Sigmoid colon (tissue), 7 donors: ENCODE results near the gene PRRT2. TPM values are rescaled to one million over a fixed set of nuclear protein-coding genes. Genes with fewer than 3 reads are reported as not detected.

Source experiments
- DNase-seq: peaks from one replicate; pipeline ENCODE4 v3.0.0-alpha.2; 2019
- H3K27ac ChIP-seq, 4 donors: fragments of 200-600 bp; sonication (generic); one replicate each; pipeline ENCODE4 v1.5.1; 2016 to 2019; ENCODE audit warnings: mild to moderate bottlenecking in 1 of 4
- H3K27me3 ChIP-seq, 3 donors: fragments of 200-600 bp; sonication (generic); one replicate each; pipeline ENCODE4 v1.5.1; 2019; ENCODE audit warnings: mild to moderate bottlenecking in 1 of 3
- H3K36me3 ChIP-seq, 4 donors: fragments of 200-600 bp; sonication (generic); one replicate each; pipeline ENCODE4 v1.5.1; 2016 to 2019
- H3K4me1 ChIP-seq, 4 donors: fragments of 200-600 bp; sonication (generic); one replicate each; pipeline ENCODE4 v1.5.1; 2017 to 2019
- H3K4me3 ChIP-seq, 4 donors: fragments of 200-600 bp; sonication (generic); one replicate each; pipeline ENCODE4 v1.5.1; 2017 to 2019; ENCODE audit warnings: mild to moderate bottlenecking in 2 of 4, moderate library complexity in 1 of 4
- H3K9me3 ChIP-seq, 4 donors: fragments of 200-600 bp in 3 of 4; sonication (generic) in 3 of 4; one replicate each; pipeline versions ENCODE4 v1.5.1 to v1.6.1; 2013 to 2019
- CTCF ChIP-seq, 4 experiments: fragments of 450-650 bp in 3 of 4; fragments of 200-600 bp in 1 of 4; IDR thresholded peaks; one replicate each; pipeline ENCODE4 v1.5.1; 2016 to 2019; ENCODE audit warnings: antibody characterized with exemption in 4 of 4, mild to moderate bottlenecking in 3 of 4, moderate library complexity in 2 of 4
- EP300 ChIP-seq, 4 donors: sonication (generic); formaldehyde crosslinking; IDR thresholded peaks; one replicate each; pipeline ENCODE4 v1.6.1; 2017; ENCODE audit warnings: antibody characterized with exemption in 4 of 4
- POLR2A ChIP-seq, 2 donors: fragments of 450-650 bp; IDR thresholded peaks; one replicate each; pipeline ENCODE4 v1.6.1; 2016; ENCODE audit warnings: antibody characterized with exemption in 2 of 2, mild to moderate bottlenecking in 2 of 2, moderate library complexity in 2 of 2
- POLR2AphosphoS5 ChIP-seq, 4 donors: sonication (generic); formaldehyde crosslinking; IDR thresholded peaks; one replicate each; pipeline ENCODE4 v1.6.1; 2017; ENCODE audit warnings: antibody characterized with exemption in 4 of 4
- WGBS, 2 donors: extraction: QIAGEN DNeasy Blood & Tissue Kit; methylation state at CpG; one replicate each; pipeline ENCODE4 v1.1.7; 2013; 5-methylcytosine and 5-hydroxymethylcytosine counted together
- intact Hi-C: fragments of 100-400 bp; cut with DNase I; formaldehyde crosslinking; loops from one replicate; pipeline ENCODE4 v1.15.1; 2023
- polyA plus RNA-seq, 3 donors: library from polyadenylated mRNA; stranded (reverse); fragments of 200-250 nt; gene quantifications; one replicate each; pipeline ENCODE4 v1.2.3, GENCODE V29; 2013
- small RNA-seq, 3 donors: library from RNA; depleted of rRNA; stranded (forward); fragments of <200 nt; gene quantifications; one replicate each; pipeline ENCODE3, GENCODE V24; 2016
- total RNA-seq, 4 donors: library from RNA; depleted of rRNA; stranded (reverse); fragments of >200 nt; gene quantifications; one replicate each; pipeline ENCODE4 v1.1.0, GENCODE V29; 2016
- donor health status: healthy with polysubstance abuse.
- donor health status: Bipolar disorder and iron deficiency.
- donor health status: healthy.

The PRRT2 gene
- total and polyA plus RNA-seq, 7 donors: 0.69 to 22.7 (median 6.5) TPM; not detected in 1

GRCh38 chr16:29863669-29863984 is 51.6 kb downstream of the PRRT2 start:
- no peak for DNase-seq
- Histone ChIP-seq H3K9me3 (no peaks in the 10 kb centered on the region), H3K36me3 (peaks cover 4 to 29% (median 24%) of the 10 kb centered on the region in 4 donors), H3K27me3 (no peaks in the 10 kb centered on the region), H3K4me3 (peak overlapping the region in 3 of 4 donors; percentile 94 to 98 (median 96)), H3K4me1 (peaks cover 0 to 23% (median 21%) of the 10 kb centered on the region in 4 donors), H3K27ac (peak overlapping the region; percentile 90 to 94 (median 92))
- intact Hi-C loops: no loop called here
- WGBS, 2 donors: 33 to 37% methylated on average over 16 of the region's 16 CpGs
- no peak for TF ChIP-seq EP300 (IDR thresholded peaks at IDR 0.05)
- no peak for TF ChIP-seq POLR2A (IDR thresholded peaks at IDR 0.05)
- no peak for TF ChIP-seq CTCF (IDR thresholded peaks at IDR 0.05)
- no peak for TF ChIP-seq POLR2AphosphoS5 (IDR thresholded peaks at IDR 0.05)

DNA sequence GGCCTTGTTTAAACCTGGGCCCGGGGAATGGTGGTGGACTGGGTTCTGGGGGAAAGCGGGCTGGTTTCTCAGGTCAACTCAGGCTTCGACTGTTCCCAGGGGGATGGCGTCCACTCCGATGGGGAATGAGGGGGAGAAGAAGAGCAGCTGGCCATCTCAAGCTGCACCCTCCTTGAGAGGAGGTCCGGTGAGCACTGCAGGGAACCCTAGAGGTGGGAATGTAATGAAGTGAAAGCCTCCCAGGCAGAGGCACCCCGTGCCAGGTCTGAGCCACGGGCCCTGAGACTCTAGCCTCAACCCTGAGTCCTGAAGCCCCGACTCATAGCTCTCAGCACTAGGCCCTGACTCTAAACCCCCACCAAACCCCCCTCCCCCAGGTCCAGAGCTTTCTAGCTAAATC is 52.2 kb downstream of the PRRT2 start:
- H3K27me3 ChIP-seq: no peaks in the 10 kb centered on the region
- H3K9me3 ChIP-seq: no peaks in the 10 kb centered on the region
- peaks cover 0 to 23% (median 20%) of the 10 kb centered on the region in 4 donors for H3K36me3 ChIP-seq
- H3K4me3 ChIP-seq: no peak overlapping the region
- no peak for DNase-seq
- TF ChIP-seq POLR2AphosphoS5 (IDR thresholded peaks at IDR 0.05): no peak
- no peak for TF ChIP-seq CTCF (IDR thresholded peaks at IDR 0.05)
- TF ChIP-seq POLR2A (IDR thresholded peaks at IDR 0.05): no peak
- no peak for TF ChIP-seq EP300 (IDR thresholded peaks at IDR 0.05)
- intact Hi-C loops: no loop called here
- peaks cover 0 to 23% (median 21%) of the 10 kb centered on the region in 4 donors for H3K4me1 ChIP-seq
- no peak overlapping the region for H3K27ac ChIP-seq
- WGBS, 2 donors: 85% methylated on average over 9 of the region's 9 CpGs

Small RNA genes lying within 50 kb of the gene (small RNA-seq; reads per million reads assigned to genes)
- gene AC009133.6 (0 reads per million in 3 donors), gene AC120114.4 (0 reads per million in 3 donors)

Other genes starting within 250 kb of the PRRT2 start
- 1 to 10 TPM in 2 of 4 donors, under 1 TPM in 2; 0.28 to 1.6 (median 0.94) TPM for gene SPN, start 148.9 kb upstream of the PRRT2 start, total RNA-seq
- 10 to 100 TPM in 1 of 3 donors, 1 to 10 TPM in 1, under 1 TPM in 1; 0.60 to 13.3 (median 6.7) TPM for gene SPN, start 148.9 kb upstream of the PRRT2 start, polyA plus RNA-seq
- 10 to 100 TPM in 2 of 4 donors, 1 to 10 TPM in 2; 4.3 to 11.1 (median 7.4) TPM for gene QPRT, start 133.0 kb upstream of the PRRT2 start, total RNA-seq
- gene QPRT, start 133.0 kb upstream of the PRRT2 start, polyA plus RNA-seq: 10 to 100 TPM; 22.2 to 40.5 (median 34.7) TPM
- gene C16orf54, start 66.2 kb upstream of the PRRT2 start, total RNA-seq: 1 to 10 TPM in 2 of 4 donors, under 1 TPM in 2; 0.82 to 2.5 (median 1.0) TPM
- 10 to 100 TPM in 1 of 3 donors, under 1 TPM in 1, not detected in 1; 0.46 to 10.1 TPM for gene C16orf54, start 66.2 kb upstream of the PRRT2 start, polyA plus RNA-seq
- 1 to 10 TPM in 1 of 4 donors, not detected in 3; 1.4 TPM for gene ZG16, start 33.9 kb upstream of the PRRT2 start, total RNA-seq
- gene ZG16, start 33.9 kb upstream of the PRRT2 start, polyA plus RNA-seq: 1,000 to 10,000 TPM in 1 of 3 donors, 100 to 1,000 TPM in 2; 237 to 1,249 (median 770) TPM
- 10 to 100 TPM; 11.5 to 16.1 (median 13.7) TPM for gene KIF22, start 21.4 kb upstream of the PRRT2 start, total RNA-seq
- 10 to 100 TPM; 28.0 to 71.5 (median 31.2) TPM for gene KIF22, start 21.4 kb upstream of the PRRT2 start, polyA plus RNA-seq
- gene MAZ, start 5.7 kb upstream of the PRRT2 start, total RNA-seq: 100 to 1,000 TPM in 1 of 4 donors, 10 to 100 TPM in 3; 59.6 to 102 (median 67.2) TPM
- gene MAZ, start 5.7 kb upstream of the PRRT2 start, polyA plus RNA-seq: 100 to 1,000 TPM; 137 to 226 (median 192) TPM
- gene PAGR1, start 4.0 kb downstream of the PRRT2 start, total RNA-seq: 10 to 100 TPM; 18.5 to 29.9 (median 25.7) TPM
- gene PAGR1, start 4.0 kb downstream of the PRRT2 start, polyA plus RNA-seq: 10 to 100 TPM; 20.4 to 36.6 (median 29.1) TPM
- 10 to 100 TPM; 62.3 to 94.5 (median 68.6) TPM for gene MVP, start 8.3 kb downstream of the PRRT2 start, total RNA-seq
- 100 to 1,000 TPM; 201 to 368 (median 265) TPM for gene MVP, start 8.3 kb downstream of the PRRT2 start, polyA plus RNA-seq
- 100 to 1,000 TPM; 107 to 120 (median 111) TPM for gene CDIPT, start 51.0 kb downstream of the PRRT2 start, total RNA-seq
- 10 to 100 TPM; 39.8 to 76.2 (median 51.1) TPM for gene CDIPT, start 51.0 kb downstream of the PRRT2 start, polyA plus RNA-seq
- gene SEZ6L2, start 87.4 kb downstream of the PRRT2 start, total RNA-seq: 1 to 10 TPM in 3 of 4 donors, under 1 TPM in 1; 0.66 to 9.1 (median 1.4) TPM
- 1 to 10 TPM in 2 of 3 donors, under 1 TPM in 1; 0.60 to 6.2 (median 1.6) TPM for gene SEZ6L2, start 87.4 kb downstream of the PRRT2 start, polyA plus RNA-seq
- 1 to 10 TPM in 2 of 4 donors, under 1 TPM in 1, not detected in 1; 0.95 to 2.2 (median 2.1) TPM for gene ASPHD1, start 88.3 kb downstream of the PRRT2 start, total RNA-seq
- 1 to 10 TPM; 2.4 to 3.4 (median 3.2) TPM for gene ASPHD1, start 88.3 kb downstream of the PRRT2 start, polyA plus RNA-seq
- gene KCTD13, start 114.0 kb downstream of the PRRT2 start, total RNA-seq: 10 to 100 TPM in 3 of 4 donors, 1 to 10 TPM in 1; 9.8 to 20.5 (median 14.1) TPM
- 10 to 100 TPM in 2 of 3 donors, 1 to 10 TPM in 1; 5.4 to 26.1 (median 18.7) TPM for gene KCTD13, start 114.0 kb downstream of the PRRT2 start, polyA plus RNA-seq
- 100 to 1,000 TPM; 103 to 136 (median 112) TPM for gene TMEM219, start 149.9 kb downstream of the PRRT2 start, total RNA-seq
- gene TMEM219, start 149.9 kb downstream of the PRRT2 start, polyA plus RNA-seq: 100 to 1,000 TPM; 178 to 314 (median 297) TPM
- 10 to 100 TPM; 26.8 to 38.5 (median 29.7) TPM for gene TAOK2, start 161.7 kb downstream of the PRRT2 start, total RNA-seq
- 10 to 100 TPM in 2 of 3 donors, 1 to 10 TPM in 1; 9.0 to 42.2 (median 12.7) TPM for gene TAOK2, start 161.7 kb downstream of the PRRT2 start, polyA plus RNA-seq
- 10 to 100 TPM; 15.8 to 22.7 (median 19.7) TPM for gene HIRIP3, start 183.4 kb downstream of the PRRT2 start, total RNA-seq
- gene HIRIP3, start 183.4 kb downstream of the PRRT2 start, polyA plus RNA-seq: 10 to 100 TPM in 1 of 3 donors, 1 to 10 TPM in 2; 9.0 to 14.4 (median 9.7) TPM
- gene INO80E, start 184.0 kb downstream of the PRRT2 start, total RNA-seq: 100 to 1,000 TPM in 1 of 4 donors, 10 to 100 TPM in 3; 49.2 to 174 (median 54.7) TPM
- 10 to 100 TPM; 50.6 to 89.7 (median 60.1) TPM for gene INO80E, start 184.0 kb downstream of the PRRT2 start, polyA plus RNA-seq
- gene DOC2A, start 198.8 kb downstream of the PRRT2 start, total RNA-seq: 1 to 10 TPM in 1 of 4 donors, under 1 TPM in 1, not detected in 2; 0.36 to 3.9 TPM
- gene DOC2A, start 198.8 kb downstream of the PRRT2 start, polyA plus RNA-seq: 1 to 10 TPM in 2 of 3 donors, under 1 TPM in 1; 0.92 to 4.6 (median 1.8) TPM
- gene C16orf92, start 211.0 kb downstream of the PRRT2 start, total RNA-seq: not detected
- gene C16orf92, start 211.0 kb downstream of the PRRT2 start, polyA plus RNA-seq: not detected
- not detected for gene TLCD3B, start 219.1 kb downstream of the PRRT2 start, total RNA-seq
- under 1 TPM in 1 of 3 donors, not detected in 2; 0.54 TPM for gene TLCD3B, start 219.1 kb downstream of the PRRT2 start, polyA plus RNA-seq